NCI-H2029 treated with DMSO at 0.1 percent for 48 hours (cell line): Measurements from ENCODE around the gene PIGU.

ENCODE experiments used
- DNase-seq: peaks from one replicate; lab custom pipeline; 2025; lab: John Stamatoyannopoulos, UW

Gene PIGU

DNA sequence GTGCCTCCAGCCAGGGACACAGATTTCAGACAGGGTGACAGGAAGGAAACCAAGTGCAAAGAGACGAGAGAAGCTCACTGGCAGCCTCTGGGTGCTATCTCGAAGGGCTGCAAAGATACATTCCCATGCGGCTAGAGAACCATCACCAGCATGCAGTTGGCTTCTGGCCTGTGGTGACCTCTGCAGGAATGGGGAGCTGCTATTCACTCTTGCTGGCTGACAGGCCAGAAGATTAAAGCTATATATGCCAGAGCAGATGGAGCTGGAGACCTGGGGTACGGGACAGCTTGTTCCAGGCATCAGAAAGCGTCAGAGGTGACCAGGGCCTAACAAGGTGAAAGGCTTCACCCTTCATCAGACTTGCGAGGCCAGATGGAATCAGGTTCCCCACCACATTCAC, 98.4 kb downstream of the PIGU start:
- DNase-seq: no peak

DNA sequence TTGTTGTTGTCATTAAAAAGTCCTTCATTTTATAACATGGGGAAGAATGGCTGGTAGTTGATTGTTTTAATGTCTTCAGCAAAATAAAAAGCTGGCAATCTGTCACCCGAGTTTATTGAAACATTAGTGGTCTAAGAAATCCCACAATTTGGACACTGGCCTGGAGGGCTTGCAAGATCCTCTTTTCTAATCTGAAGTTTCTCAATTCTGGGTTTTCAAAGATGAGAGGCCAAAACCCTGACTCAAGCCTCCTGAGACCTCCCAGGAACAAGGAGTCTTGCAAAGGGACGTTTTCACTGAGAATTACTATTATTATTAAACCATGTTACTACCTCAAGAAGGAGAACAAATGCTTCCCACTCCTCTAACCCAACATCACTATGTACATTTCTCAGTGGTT, 98.9 kb downstream of the PIGU start:
- DNase-seq: no peak

DNA sequence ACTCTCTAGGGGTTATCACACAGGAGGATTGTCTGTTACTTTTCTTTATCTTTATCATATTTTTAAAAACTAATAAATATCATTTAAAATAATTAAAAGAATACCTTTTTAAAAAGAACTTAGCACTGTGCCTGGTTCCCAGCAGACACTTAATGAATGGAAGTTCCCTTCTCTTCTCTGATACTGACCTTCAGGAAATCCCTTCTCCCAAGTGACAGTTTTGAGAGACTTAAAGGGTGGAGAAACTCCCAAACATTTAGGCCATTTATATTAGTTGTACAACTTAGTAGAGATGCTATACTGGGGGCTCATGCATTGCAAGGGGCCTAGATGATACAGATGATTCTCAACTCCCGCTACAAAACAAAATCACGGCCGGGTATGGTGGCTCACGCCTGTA, 99.8 kb downstream of the PIGU start:
- no peak for DNase-seq

DNA sequence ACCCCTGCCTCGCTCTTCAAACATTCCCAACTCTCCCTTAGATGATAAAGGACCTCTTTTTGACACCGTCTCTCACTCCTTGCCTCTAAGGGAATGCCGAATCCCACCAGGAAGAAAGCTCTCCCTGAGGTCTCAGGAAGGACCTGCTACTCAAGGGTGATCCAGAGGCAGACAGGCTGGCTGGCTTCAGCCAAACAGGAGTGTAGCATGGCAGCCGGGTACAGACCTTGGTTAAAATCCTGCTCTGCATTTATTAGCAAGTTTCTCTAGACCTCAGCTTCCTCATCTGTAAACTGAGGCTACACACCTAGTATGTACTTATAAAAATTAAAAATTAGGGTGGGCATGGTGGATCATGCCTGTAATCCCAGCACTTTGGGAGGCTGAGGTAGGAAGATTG, 101.1 kb downstream of the PIGU start:
- no peak for DNase-seq

DNA sequence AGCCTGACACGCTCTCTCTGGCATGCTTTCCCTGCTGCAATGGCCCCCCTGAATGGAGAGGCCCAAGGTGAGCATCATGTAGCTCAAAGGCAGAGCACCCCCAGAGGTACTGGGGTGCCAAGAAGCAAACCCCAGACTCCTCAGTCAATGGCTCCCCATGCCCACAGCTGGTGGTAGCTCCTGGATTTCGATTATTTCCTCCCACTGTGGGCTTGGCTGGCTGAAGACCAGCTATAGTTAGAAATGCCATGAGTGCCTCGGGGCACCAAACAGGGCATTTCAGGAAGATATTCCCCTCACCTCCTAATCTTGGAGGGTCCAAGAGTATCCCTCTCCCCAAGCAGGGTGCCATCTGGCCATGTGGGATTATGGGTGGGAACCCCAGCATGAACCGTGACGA, 101.6 kb downstream of the PIGU start:
- DNase-seq: no peak

DNA sequence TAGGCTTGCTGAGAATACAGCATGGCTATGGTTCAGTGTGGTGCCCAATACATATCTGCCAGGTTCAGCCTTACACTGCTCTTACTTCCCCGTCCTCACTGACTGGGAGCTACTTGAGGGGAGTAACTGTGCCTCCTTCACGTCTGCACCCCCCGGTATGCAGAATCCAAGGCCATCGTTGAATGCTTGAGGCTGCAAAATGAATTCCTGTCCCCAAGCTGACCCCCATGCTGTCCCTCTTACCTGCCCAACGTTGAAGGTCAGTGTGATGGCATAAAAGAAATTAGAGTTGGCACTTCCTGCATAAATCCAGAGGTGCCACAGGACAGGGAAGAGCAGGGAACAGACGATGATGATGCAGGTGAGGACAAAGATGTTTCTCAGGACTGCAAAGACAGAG, 102.0 kb downstream of the PIGU start:
- DNase-seq: no peak

DNA sequence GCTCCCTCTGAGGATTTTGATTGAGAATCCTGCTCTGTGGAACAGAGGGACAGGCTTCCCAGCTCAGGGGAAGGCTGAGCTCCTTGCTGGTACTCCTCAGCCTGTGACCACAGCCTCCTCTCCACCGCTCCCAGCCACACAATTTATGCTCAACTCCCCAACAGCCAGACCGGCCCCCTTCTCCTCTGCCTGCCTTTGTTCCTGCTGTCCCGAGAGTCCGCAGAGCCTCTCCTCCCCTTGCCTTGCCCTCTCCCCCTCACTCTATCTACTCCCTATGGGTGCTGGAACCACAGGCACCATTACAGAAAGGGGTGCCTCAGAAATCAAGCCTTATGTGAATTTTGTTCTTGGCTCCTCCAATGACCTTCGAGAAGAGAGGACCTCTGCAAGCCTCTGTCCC, 102.5 kb downstream of the PIGU start:
- no peak for DNase-seq

DNA sequence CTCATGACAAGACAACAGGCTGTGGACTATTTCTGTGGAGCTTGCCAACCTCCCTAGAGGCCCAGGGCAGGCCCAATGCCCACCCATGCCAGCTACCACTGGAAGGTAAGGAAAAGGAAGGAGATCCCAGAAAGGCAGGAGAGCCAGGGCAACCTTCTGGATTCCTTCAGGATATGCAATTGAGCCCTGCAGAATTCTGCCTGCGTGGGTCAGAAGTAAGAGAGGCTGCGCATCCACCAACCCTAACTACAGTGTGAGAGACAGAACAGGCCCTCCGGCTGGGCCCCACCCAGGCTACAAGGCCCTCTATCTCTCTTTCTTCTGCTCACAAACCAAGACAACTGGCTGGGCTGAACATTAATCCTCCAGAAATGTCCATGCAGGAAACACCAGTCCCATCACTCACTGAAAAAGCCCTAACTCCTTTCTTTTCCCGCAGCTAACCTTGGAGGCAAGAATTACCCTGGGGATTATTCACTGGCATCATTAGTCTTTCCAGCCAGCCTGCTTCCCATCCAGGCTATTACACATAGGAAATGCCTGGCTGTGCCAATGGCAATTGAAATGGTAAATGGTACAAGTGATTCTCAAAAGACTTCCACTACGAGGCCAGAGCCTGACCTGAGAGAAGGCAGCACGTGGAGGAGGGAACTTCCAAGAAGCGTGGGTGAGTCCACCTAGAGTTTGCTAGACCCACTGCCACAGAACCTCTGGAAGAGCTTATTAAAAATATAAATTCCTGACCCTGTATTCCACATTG, 103.2 kb downstream of the PIGU start:
- no peak for DNase-seq

DNA sequence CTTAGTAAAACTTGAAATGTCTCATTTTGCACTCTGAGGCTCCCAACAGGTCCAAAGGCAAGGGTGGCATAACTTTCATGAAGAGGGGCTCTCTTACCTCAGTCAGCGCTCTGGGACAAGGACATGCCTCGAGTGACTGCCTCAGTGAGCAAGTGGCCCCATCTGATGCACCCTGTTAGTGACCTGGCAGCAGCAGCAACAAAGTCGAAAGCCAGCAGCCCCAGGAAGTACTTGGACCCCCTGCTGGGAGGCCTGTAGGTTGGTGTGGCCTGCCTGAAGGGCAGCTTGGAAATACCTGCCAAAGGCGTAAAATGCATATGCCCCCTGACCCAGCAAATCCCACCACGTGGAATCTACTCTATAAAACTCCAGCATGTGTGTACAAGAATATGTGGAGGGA, 105.1 kb downstream of the PIGU start:
- no peak for DNase-seq

DNA sequence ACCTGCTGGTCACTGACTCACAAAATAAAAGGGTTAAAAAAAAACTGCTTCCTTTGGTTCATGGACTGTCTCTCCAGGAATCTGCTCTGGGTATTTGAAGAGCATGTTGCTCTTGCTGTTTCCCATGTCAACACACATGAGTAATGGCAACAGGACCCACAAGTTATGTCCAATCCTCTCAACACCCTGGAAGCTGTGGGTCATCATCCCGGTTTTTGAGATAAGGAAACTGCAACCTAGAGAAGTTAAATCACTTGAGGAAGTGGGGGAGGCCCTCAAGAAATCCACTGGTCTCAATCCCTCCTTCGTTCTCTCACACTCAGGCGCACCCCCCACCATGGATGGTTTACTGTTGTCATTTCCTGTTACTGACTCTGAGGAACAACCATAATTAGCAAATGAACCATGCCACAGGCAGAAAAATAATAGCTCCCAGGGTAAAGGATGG, 106.0 kb downstream of the PIGU start:
- DNase-seq: no peak

DNA sequence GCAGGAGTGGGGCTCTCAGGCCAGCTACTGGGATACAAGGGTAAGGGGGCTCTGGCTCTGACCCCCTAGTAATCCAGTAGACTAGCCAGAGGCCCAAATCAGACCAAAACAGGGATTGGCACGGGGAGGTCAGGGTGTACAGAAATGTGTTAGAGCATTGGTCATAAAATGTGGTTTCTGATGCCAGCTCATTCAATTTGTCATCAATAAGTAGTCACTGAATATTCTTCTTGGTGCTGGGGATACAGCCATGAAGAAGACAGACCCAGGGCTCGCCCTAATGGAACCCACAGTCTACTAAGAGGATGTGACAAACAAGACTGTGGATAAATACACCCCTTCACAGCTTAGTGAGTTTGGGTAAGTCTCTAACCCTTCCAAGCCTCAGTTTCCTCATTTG, 107.3 kb downstream of the PIGU start:
- DNase-seq: no peak

DNA sequence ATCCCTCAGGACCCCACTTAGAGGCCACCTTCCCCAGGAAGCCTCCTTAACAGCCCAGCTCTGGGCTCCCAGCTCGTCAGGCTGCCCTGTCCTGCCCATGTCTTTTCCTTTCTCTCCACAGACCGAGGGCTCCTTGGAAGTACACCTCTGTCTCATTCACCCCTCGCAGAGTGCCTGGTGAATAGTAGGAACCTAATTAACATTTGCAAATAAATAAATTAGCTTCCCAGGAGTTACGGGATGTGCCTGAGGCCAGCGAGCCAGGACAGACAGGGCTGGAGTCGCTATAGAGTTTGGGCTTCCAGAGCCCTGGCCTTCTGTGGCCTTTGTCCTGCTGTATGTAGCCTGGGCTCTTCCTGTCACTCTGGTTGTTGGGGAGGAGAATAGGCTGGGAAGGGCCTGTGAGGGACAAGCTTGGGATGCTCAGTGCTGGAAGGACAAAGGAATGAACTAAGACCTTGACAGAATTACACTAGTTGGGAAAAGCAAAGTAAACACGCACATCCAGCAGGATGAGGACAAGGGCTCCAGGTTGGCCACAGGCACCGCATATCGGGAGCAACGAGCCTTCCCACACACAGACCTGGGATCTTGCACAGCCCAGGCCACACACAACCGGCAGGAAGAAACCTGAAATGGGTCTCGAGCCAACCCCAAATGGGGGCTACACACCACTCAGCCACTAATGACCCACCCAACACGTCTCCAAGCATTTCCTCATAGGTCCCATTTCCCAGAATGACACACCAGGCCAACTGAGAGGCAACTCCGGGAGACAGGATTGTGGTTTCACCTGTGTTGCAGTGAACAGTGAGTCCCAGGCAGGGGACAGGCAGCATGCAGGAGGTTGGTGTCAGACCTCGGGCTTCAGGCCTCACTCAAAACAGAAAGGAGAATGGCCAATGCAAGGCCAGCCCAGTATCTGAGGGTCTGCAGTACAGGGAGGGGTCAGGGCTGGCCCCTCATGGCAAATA, 108.7 kb downstream of the PIGU start:
- DNase-seq: no peak

DNA sequence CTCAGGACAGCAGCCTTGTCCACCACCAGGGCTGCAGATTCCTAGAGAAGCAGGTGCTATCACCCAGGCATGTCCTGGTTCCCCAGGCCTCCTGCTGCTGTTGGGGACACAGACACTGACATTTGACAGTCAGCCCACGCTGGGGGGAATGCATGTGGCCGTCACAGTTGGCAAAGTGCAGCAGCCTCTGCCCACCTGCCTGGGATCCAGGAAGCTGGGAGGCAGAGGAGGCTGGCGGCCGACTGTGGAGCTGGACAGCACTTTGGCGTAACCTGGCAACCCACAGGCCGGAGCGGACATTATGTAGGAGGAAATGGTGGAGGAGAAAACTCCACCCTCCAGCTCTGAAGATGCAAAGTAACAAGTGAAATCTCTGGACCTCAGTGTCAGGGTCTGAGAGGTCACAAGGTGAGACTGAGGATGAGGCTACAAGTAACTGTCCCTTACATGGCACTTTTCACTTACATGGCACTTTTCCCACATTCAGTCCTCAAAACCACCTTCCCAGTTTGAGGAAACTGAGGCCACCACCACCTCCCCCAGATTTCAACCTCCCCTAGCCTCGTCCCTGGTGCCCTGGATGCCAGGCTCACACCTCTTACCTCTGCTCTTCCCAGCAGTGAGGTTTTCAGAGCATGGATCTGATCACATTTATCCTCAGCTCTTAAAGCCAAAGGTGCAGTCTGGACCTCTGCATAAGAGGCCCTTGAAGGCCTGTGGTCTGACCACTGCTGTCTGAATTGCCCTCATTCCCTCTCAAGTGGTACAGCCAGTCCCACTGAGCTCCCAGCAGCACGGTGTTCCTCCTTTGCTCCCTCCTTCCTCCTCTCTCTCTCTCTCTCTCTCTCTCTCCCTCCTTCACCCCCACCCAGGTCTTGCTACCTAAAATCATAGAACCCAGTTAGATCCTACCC, 109.7 kb downstream of the PIGU start:
- no peak for DNase-seq

DNA sequence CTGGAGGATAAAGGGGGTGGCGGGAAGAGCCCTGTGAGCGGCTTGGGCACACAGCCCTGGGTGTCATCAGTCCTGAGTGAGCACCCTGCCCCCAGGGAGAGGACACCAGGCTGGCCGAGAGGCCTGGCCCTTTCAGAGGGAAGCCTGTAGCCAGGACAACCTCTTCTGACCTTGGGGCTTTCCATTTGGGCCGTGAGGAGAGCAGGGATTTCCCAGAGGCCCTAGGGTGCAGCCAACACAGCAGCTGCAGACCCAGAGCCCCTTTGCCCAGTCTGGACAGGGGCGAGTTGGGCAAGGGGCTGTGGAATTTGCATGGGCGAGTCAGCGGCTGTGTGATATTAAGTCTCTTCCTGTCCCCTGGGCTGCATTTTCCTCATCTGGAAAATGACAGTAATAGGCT, 112.1 kb downstream of the PIGU start:
- DNase-seq: no peak

DNA sequence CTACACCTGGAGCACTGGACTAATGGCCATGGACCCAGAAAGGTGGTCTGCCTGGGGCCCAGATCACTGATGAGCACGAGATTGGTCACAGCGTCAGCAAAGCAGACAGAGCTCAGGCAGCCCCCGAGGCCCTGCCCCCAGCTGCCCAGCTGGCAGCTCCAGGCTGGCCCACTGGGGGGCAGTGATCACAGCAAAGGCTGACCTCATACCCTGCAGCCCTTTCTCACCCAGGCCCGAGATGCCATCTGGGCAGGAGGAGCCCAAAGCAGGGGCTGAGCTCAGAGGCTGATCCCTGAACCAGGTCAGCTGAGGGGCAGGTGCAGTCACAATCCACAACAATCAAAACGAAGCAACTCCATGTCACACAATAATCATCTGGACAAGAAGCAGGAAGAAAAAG, 114.3 kb downstream of the PIGU start:
- DNase-seq: no peak

DNA sequence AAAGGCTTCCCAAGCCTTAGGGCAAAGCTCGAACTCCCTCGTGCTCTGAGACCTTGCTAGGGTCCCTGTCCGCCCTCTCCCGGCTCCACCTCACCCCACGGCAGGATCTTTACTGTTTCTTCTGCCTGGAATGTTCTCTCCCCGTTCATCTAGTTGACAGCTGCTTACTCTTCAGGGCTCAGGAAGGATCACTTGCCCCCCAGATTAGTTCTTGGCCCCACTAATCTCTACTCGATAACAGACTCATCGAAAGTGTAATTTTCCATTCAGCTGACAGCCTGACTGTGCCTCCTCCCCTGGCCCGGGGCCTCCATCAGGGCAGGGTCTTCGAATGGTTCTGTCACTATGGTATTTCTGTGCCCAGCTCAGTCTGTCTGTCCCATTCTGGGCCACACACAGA, 115.2 kb downstream of the PIGU start:
- DNase-seq: no peak

DNA sequence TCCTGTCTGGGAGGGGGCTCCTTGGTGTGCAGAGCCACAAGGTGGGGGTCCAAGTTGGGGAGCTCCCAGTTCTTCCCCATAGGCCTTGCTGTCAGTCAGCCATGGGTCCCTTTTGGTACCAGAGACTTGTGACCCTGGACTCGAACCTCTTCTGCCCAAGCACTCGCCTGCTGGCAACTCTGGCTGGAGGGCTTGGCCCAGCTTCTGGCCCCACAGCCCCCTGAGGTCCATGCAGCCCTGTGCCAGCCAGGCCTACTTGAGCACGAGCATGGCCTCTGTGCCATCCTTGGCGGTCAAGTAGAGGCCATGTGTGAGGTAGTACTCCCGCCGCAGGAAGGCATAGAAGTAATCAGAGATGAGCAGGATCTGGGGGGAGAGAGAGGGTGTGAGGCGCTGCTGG, 116.3 kb downstream of the PIGU start:
- no peak for DNase-seq

DNA sequence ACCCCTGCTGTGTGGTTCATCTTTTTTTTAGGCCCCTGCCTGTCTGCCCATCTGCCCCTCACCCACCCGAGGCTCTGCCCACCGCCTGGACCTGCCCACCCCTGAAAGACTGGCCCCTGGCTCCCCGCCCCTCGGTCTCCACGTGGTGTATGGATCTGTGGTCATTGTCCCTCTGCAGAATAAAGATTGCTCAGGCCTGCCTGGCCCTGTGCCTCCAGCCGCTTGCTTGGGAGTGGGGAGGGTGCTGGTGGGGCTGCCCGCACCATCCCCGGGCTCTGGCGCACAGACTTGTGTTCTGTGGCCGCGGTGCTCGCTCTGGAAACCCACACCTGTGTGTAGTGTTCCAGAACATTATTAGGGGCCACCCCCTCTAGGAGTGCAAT, 116.8 kb downstream of the PIGU start:
- no peak for DNase-seq

DNA sequence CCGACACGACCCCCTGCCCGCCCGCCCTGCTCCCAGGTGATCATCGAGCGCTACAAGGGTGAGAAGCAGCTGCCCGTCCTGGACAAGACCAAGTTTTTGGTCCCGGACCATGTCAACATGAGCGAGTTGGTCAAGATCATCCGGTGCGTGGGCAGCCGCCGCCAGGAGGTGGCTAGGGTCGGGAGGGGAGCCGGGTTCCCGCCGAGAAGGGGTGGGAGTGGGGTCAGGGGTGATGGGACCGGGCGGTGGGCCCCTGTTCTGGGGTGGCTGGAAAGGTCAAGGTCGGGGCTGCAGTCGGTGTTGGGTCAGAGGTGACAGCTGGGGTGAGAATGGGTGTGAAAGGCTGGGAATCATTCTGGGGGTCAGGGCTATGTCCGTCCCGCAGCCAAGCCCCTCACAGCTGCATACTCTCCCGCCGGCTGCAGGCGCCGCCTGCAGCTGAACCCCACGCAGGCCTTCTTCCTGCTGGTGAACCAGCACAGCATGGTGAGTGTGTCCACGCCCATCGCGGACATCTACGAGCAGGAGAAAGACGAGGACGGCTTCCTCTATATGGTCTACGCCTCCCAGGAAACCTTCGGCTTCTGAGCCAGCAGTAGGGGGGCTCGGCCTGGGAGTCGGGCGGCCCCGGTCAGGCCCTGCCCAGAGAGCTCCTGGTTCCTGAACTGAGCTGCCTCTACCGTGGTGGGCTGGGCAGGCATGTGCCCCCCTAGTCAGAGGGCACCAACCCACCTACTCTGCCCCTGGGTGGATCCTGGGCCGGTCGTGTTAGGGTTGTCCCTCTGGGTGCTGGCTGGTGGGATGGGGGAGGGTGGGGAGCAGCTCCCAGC, 117.4 kb downstream of the PIGU start:
- no peak for DNase-seq

DNA sequence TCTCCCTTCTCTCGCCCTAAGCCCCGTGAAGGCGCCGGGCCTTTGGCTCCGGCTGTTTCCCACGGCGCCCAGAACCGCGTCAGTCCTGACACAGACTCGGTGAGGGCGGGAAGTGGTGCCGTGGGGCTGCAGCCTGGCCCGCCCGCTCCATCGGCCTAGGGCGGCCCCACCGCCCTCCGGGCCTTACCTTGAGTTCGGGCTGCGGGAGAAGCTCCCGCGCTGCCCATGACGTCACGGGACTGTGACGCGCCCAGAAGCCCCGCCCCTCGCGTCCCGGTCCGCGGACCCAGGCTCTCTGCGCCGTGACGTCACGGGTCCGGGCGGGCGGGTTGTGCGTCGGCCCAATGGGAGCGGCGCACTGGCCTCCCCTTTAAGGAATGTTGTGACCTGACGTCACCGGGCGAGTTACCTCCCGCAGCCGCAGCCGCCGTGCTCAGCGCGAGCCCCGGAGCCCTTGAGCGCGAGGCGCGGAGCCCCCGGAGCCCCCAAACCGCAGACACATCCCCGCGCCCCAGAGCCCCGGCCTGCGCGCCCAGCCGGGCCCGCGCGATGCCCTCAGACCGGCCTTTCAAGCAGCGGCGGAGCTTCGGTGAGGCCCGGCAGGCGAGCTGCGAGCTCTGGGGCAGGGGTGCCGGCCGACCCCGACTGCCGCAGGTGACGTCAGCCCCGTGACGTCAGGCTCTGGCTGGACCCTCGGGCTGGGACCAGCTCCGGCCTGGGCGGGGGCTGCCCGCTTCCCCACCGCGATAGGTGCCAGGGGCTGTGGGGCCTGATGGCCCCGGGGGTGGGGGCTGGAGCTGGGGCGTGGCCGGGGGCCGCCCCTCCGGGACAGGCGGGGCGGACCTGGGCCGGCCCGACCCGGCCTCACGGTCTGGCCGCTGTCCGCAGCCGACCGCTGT, 118.3 kb downstream of the PIGU start, which contains the start of gene MAP1LC3A:
TSS of gene MAP1LC3A (plus strand) at position 399 of the 899 bp plus-strand sequence. CDS start at position 550, 151 bp downstream.
- peak; percentile 64 for DNase-seq
